PC-9 (cell line): Measurements from ENCODE around the gene JAG2. TPM values are rescaled to one million over a fixed set of nuclear protein-coding genes. Genes with fewer than 3 reads are reported as not detected.

Experiments used
- BruUV-seq: library from RNA; stranded (reverse); fragments of 400-500 nt; replicated peaks from 2 replicates; lab custom pipeline; 2021; lab: Mats Ljungman, UMichigan
- CTCF ChIA-PET: fragments of 300-600 bp; sonication (Branson Sonifier 250); formaldehyde crosslinking; loops from one replicate; lab custom pipeline; 2022; ENCODE audit warnings: antibody characterized with exemption; lab: Charles Lee
- POLR2A ChIA-PET: fragments of 300-600 bp; sonication (Branson Sonifier 250); formaldehyde crosslinking; loops from one replicate; lab custom pipeline; 2022; ENCODE audit warnings: antibody characterized with exemption; ENCODE audit not compliant: unreplicated experiment; lab: Charles Lee
- DNase-seq, 2 experiments: peaks; one replicate each; pipeline versions ENCODE4 v3.0.0 to v3.0.0-alpha.2; 2015 to 2022; ENCODE audit warnings: mixed read lengths in 1 of 2
- H2AFZ ChIP-seq: fragments of 200-600 bp; sonication (generic); 2 replicates; pipeline ENCODE4 v1.8.1; 2017; ENCODE audit warnings: antibody characterized with exemption
- H3F3A ChIP-seq: fragments of 200-600 bp; sonication (generic); 2 replicates; pipeline ENCODE4 v1.8.1; 2017; ENCODE audit warnings: antibody characterized with exemption, mild to moderate bottlenecking, low read depth; ENCODE audit not compliant: insufficient read depth
- H3K27ac ChIP-seq: fragments of 200-600 bp; sonication (generic); 2 replicates; pipeline ENCODE4 v1.6.1; 2016; ENCODE audit warnings: mixed run types
- H3K27me3 ChIP-seq: fragments of 200-600 bp; sonication (generic); 2 replicates; pipeline ENCODE4 v1.6.1; 2016; ENCODE audit warnings: low read depth, mixed run types; ENCODE audit not compliant: insufficient read depth
- H3K36me3 ChIP-seq: fragments of 200-600 bp; sonication (generic); 2 replicates; pipeline ENCODE4 v1.6.1; 2016; ENCODE audit warnings: low read depth, mixed run types
- H3K4me1 ChIP-seq: fragments of 200-600 bp; sonication (generic); replicated peaks from 2 replicates; pipeline ENCODE4 v1.6.1; 2016; ENCODE audit warnings: mixed run types; ENCODE audit not compliant: insufficient read depth
- H3K4me2 ChIP-seq: fragments of 200-600 bp; sonication (generic); 2 replicates; pipeline ENCODE4 v1.6.1; 2017; ENCODE audit warnings: mixed run types
- H3K4me3 ChIP-seq: fragments of 200-600 bp; sonication (generic); 2 replicates; pipeline ENCODE4 v1.6.1; 2016; ENCODE audit warnings: mixed run types
- H3K79me2 ChIP-seq: fragments of 200-600 bp; sonication (generic); 2 replicates; pipeline ENCODE4 v1.6.1; 2017; ENCODE audit warnings: low read depth, mixed run types
- H3K9me2 ChIP-seq: fragments of 200-600 bp; sonication (generic); 2 replicates; pipeline ENCODE4 v1.8.1; 2017; ENCODE audit warnings: mild to moderate bottlenecking; ENCODE audit not compliant: insufficient read depth
- H3K9me3 ChIP-seq: fragments of 200-600 bp; sonication (generic); 2 replicates; pipeline ENCODE4 v1.8.1; 2016; ENCODE audit warnings: low read depth; ENCODE audit not compliant: insufficient read depth
- H4K20me1 ChIP-seq: fragments of 200-600 bp; sonication (generic); 2 replicates; pipeline ENCODE4 v1.8.1; 2017; ENCODE audit not compliant: insufficient read depth
- EZH2 ChIP-seq: fragments of 200-600 bp; sonication (generic); IDR thresholded peaks from 2 replicates; pipeline ENCODE4 v1.8.0; 2017; ENCODE audit warnings: antibody characterized with exemption, low read depth
- intact Hi-C: fragments of 100-400 bp; cut with micrococcal nuclease; formaldehyde crosslinking; loops from one replicate; pipeline ENCODE4 v1.10.0; 2022; ENCODE audit not compliant: unreplicated experiment
- total RNA-seq: library from RNA; stranded (reverse); gene quantifications from 2 replicates; pipeline ENCODE4 v1.2.3, GENCODE V29; 2021
- TF ChIP-seq, protein P1 (sequence below): fragments of 200-600 bp; sonication (generic); conservative IDR thresholded peaks from 2 replicates; pipeline ENCODE4 v1.6.1; 2017; ENCODE audit warnings: mixed run types, antibody characterized with exemption, mild to moderate bottlenecking, moderate library complexity

The JAG2 gene
- total RNA-seq, 1 experiment from 2014 or later, result 17.8 TPM

DNA sequence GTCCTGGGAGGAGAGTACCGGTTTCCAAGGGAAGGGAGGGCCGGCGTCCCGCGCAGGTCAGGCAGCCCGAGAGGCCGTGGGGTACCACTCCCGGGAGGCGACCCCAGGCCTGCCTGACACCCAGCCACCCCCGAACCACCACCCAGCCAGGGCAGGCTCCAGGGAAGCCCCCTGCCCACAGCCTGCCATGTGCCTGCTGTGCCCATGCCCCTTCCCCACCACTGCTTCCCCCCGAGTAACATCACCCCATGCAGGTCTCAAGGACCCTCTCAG is 10.2 kb upstream of the JAG2 start:
- Histone ChIP-seq H3K36me3 (no peaks in the 10 kb centered on the region), H3F3A (peaks cover 6% of the 10 kb centered on the region), H3K27me3 (no peaks in the 10 kb centered on the region), H3K9me2 (no peaks in the 10 kb centered on the region), H3K4me2 (no peak overlapping the region), H3K4me3 (no peak overlapping the region), H3K27ac (no peak overlapping the region), H2AFZ (no peak overlapping the region), H4K20me1 (peaks cover 16% of the 10 kb centered on the region; the same call in 1 of the 2 replicates), H3K79me2 (no peaks in the 10 kb centered on the region), H3K9me3 (no peaks in the 10 kb centered on the region), H3K4me1 (peaks cover 16% of the 10 kb centered on the region)
- TF ChIP-seq, protein P1, sequence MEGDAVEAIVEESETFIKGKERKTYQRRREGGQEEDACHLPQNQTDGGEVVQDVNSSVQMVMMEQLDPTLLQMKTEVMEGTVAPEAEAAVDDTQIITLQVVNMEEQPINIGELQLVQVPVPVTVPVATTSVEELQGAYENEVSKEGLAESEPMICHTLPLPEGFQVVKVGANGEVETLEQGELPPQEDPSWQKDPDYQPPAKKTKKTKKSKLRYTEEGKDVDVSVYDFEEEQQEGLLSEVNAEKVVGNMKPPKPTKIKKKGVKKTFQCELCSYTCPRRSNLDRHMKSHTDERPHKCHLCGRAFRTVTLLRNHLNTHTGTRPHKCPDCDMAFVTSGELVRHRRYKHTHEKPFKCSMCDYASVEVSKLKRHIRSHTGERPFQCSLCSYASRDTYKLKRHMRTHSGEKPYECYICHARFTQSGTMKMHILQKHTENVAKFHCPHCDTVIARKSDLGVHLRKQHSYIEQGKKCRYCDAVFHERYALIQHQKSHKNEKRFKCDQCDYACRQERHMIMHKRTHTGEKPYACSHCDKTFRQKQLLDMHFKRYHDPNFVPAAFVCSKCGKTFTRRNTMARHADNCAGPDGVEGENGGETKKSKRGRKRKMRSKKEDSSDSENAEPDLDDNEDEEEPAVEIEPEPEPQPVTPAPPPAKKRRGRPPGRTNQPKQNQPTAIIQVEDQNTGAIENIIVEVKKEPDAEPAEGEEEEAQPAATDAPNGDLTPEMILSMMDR, result no peak
- no peak for TF ChIP-seq EZH2
- DNase-seq, result no peak
- no TSS peak for BruUV-seq
- POLR2A ChIA-PET, result no interaction called here
- CTCF ChIA-PET, result no interaction called here
- intact Hi-C loops, result no loop called here

DNA sequence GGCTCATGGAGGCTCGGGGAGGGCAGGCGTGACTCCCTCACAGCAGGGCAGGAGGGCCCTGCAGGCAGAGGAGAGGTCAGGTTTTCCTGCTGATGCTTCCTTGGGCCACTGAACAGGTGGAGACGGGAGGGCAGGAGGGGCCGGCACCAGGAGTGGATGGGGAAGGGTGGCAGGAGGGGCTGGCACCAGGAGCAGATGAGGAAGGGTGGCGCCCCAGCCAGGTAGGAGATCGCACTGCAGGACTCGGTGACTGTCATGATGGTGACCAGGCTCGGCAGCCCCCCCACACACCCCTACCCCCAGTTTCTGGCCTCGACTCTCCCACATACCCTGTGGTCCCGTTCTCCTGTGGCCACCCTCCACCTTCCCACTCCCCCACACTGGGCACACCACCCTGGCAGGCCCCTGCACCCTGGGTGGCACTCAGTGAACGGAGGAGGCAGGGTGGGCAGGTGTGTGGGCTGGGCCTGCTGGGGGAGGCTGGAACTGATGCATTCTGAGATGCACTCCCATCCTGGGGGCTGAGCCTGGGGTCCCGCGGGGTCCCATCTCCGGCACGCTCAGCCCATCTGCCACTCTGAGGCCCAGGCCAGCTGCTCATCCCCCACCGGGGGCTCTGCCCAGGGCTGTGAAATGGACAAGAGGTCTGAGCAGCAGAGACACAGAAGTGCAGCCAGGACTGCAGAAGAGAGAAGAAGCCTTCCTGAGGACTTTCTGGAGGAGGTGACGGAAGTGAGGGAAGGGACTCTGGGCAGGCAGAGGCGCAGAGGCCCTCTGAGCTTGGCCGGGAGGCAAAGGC is 9.7 kb upstream of the JAG2 start:
- no peak overlapping the region for H3K4me2 ChIP-seq
- H3K9me2 ChIP-seq, result no peaks in the 10 kb centered on the region
- H2AFZ ChIP-seq, result no peak overlapping the region
- H3K9me3 ChIP-seq, result no peaks in the 10 kb centered on the region
- TF ChIP-seq, protein P1, result no peak
- no peak for TF ChIP-seq EZH2
- H4K20me1 ChIP-seq, result peaks cover 17% of the 10 kb centered on the region; the same call in 1 of the 2 replicates
- H3K4me1 ChIP-seq, result peaks cover 16% of the 10 kb centered on the region
- BruUV-seq, result no TSS peak
- peaks cover 5% of the 10 kb centered on the region for H3F3A ChIP-seq
- no peaks in the 10 kb centered on the region for H3K36me3 ChIP-seq
- no peaks in the 10 kb centered on the region for H3K27me3 ChIP-seq
- H3K27ac ChIP-seq, result no peak overlapping the region
- DNase-seq, result no peak
- ChIA-PET CTCF (no interaction called here), POLR2A (no interaction called here)
- intact Hi-C loops, result no loop called here
- H3K79me2 ChIP-seq, result no peaks in the 10 kb centered on the region
- no peak overlapping the region for H3K4me3 ChIP-seq

DNA sequence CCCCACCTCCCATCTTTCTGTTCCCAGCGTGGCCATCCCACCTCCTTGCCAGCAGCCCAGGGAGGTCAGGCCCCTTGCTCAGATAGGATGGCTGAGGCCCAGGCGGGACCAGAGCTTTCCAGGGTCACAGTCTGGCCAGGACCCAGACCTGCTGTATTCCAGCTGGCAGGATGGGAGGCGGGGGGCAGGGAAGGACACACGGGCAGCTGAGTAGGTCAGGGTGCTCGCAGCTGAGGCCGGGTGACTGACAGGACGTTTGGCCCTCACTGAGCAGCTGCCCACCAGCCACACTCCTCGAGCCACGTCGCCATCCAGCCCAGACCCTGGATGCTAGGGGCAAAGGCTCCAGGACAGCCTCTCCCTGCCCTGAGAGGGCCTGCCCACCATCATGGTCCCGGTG is 8.5 kb upstream of the JAG2 start:
- ChIA-PET CTCF (no interaction called here), POLR2A (no interaction called here)
- no peak overlapping the region for H3K4me3 ChIP-seq
- peaks cover 16% of the 10 kb centered on the region for H3K4me1 ChIP-seq
- TF ChIP-seq, protein P1, result no peak
- TF ChIP-seq EZH2, result no peak
- H3F3A ChIP-seq, result peaks cover 5% of the 10 kb centered on the region
- BruUV-seq, result no TSS peak
- no peaks in the 10 kb centered on the region for H3K79me2 ChIP-seq
- H3K36me3 ChIP-seq, result no peaks in the 10 kb centered on the region
- no peaks in the 10 kb centered on the region for H3K9me3 ChIP-seq
- H3K27me3 ChIP-seq, result no peaks in the 10 kb centered on the region
- intact Hi-C loops, result no loop called here
- no peak overlapping the region for H2AFZ ChIP-seq
- DNase-seq, result no peak
- no peak overlapping the region for H3K27ac ChIP-seq
- peaks cover 17% of the 10 kb centered on the region; the same call in 1 of the 2 replicates for H4K20me1 ChIP-seq
- no peaks in the 10 kb centered on the region for H3K9me2 ChIP-seq
- H3K4me2 ChIP-seq, result no peak overlapping the region
